Measurements from ENCODE around the gene NMT1. TPM values are rescaled to one million over a fixed set of nuclear protein-coding genes. Genes with fewer than 3 reads are reported as not detected.

The NMT1 gene
- total RNA-seq, 1 experiment from 2014 or later = 89.7 TPM

- no peak for DNase-seq (ENCODE audit: unreplicated experiment)
- Mint-ChIP-seq H3K27me3 (ENCODE audit: insufficient read depth, unreplicated experiment) (no peaks in the 10 kb centered on the region), H3K4me1 (ENCODE audit: insufficient read depth, unreplicated experiment) (no peaks in the 10 kb centered on the region), H3K36me3 (ENCODE audit: insufficient read depth, unreplicated experiment) (peaks cover 55% of the 10 kb centered on the region), H3K27ac (ENCODE audit: low read depth, unreplicated experiment) (no peak overlapping the region), H3K9me3 (ENCODE audit: unreplicated experiment) (no peaks in the 10 kb centered on the region), H3K4me3 (ENCODE audit: unreplicated experiment) (no peak overlapping the region)
- ChIA-PET POLR2A (interaction anchor here (1.7 kb wide), 1 partner anchor 10 kb away, joined by 4 read pairs; no protein-coding TSS in a partner anchor), CTCF (interaction anchor here (0.6 to 1.4 kb wide), 5 partner anchors 12 to 86 kb away, joined by 3 to 4 read pairs (median 4); no protein-coding TSS in a partner anchor)
- intact Hi-C loops (cut with micrococcal nuclease) = no loop called here
- TF ChIP-seq CTCF (IDR thresholded peaks at IDR 0.05; ENCODE audit: unreplicated experiment) = no peak
- TSS peak; percentile 49 for BruUV-seq (replicated peaks)
Observed at GRCh38 chr17:45111850-45112249, 50.7 kb downstream of the NMT1 start.

- Mint-ChIP-seq H3K27me3 (ENCODE audit: insufficient read depth, unreplicated experiment) (no peaks in the 10 kb centered on the region), H3K4me1 (ENCODE audit: insufficient read depth, unreplicated experiment) (no peaks in the 10 kb centered on the region), H3K36me3 (ENCODE audit: insufficient read depth, unreplicated experiment) (peaks cover 56% of the 10 kb centered on the region), H3K4me3 (ENCODE audit: unreplicated experiment) (no peak overlapping the region), H3K27ac (ENCODE audit: low read depth, unreplicated experiment) (no peak overlapping the region), H3K9me3 (ENCODE audit: unreplicated experiment) (no peaks in the 10 kb centered on the region)
- no TSS peak for BruUV-seq (replicated peaks)
- TF ChIP-seq CTCF (IDR thresholded peaks at IDR 0.05; ENCODE audit: unreplicated experiment) = no peak
- CTCF ChIA-PET = interaction anchor here (1.1 to 1.4 kb wide), 3 partner anchors 14 to 85 kb away, joined by 3 to 4 read pairs (median 4); no protein-coding TSS in a partner anchor
- POLR2A ChIA-PET = interaction anchor here (0.7 to 1.7 kb wide), 2 partner anchors 11 to 188 kb away, joined by 4 read pairs; no protein-coding TSS in a partner anchor
- intact Hi-C loops (cut with micrococcal nuclease) = no loop called here
- no peak for DNase-seq (ENCODE audit: unreplicated experiment)
Observed at GRCh38 chr17:45112559-45113423, 51.7 kb downstream of the NMT1 start.

GRCh38 chr17:45113424-45113754 lies 52.3 kb downstream of the NMT1 start:
- Mint-ChIP-seq H3K4me3 (ENCODE audit: unreplicated experiment) (no peak overlapping the region), H3K27me3 (ENCODE audit: insufficient read depth, unreplicated experiment) (no peaks in the 10 kb centered on the region), H3K27ac (ENCODE audit: low read depth, unreplicated experiment) (no peak overlapping the region), H3K4me1 (ENCODE audit: insufficient read depth, unreplicated experiment) (no peaks in the 10 kb centered on the region), H3K36me3 (ENCODE audit: insufficient read depth, unreplicated experiment) (peaks cover 57% of the 10 kb centered on the region), H3K9me3 (ENCODE audit: unreplicated experiment) (no peaks in the 10 kb centered on the region)
- TF ChIP-seq CTCF (IDR thresholded peaks at IDR 0.05; ENCODE audit: unreplicated experiment) = no peak
- BruUV-seq (replicated peaks) = no TSS peak
- POLR2A ChIA-PET = interaction anchor here (0.7 kb wide), 1 partner anchor 187 kb away, joined by 4 read pairs; no protein-coding TSS in a partner anchor
- intact Hi-C loops (cut with micrococcal nuclease) = no loop called here
- no peak for DNase-seq (ENCODE audit: unreplicated experiment)
- CTCF ChIA-PET = no interaction called here

GRCh38 chr17:45114117-45114932 lies 53.2 kb downstream of the NMT1 start:
- DNase-seq (ENCODE audit: unreplicated experiment) = no peak
- no peak overlapping the region for H3K4me3 Mint-ChIP-seq (ENCODE audit: unreplicated experiment)
- H3K4me1 Mint-ChIP-seq (ENCODE audit: insufficient read depth, unreplicated experiment) = no peaks in the 10 kb centered on the region
- ChIA-PET POLR2A (interaction anchor here (0.5 to 0.7 kb wide), 3 partner anchors 67 to 127 kb away, joined by 3 read pairs; no protein-coding TSS in a partner anchor), CTCF (no interaction called here)
- H3K27ac Mint-ChIP-seq (ENCODE audit: low read depth, unreplicated experiment) = no peak overlapping the region
- BruUV-seq (replicated peaks) = no TSS peak
- peaks cover 51% of the 10 kb centered on the region for H3K36me3 Mint-ChIP-seq (ENCODE audit: insufficient read depth, unreplicated experiment)
- TF ChIP-seq CTCF (IDR thresholded peaks at IDR 0.05; ENCODE audit: unreplicated experiment) = no peak
- no peaks in the 10 kb centered on the region for H3K9me3 Mint-ChIP-seq (ENCODE audit: unreplicated experiment)
- intact Hi-C loops (cut with micrococcal nuclease) = no loop called here
- no peaks in the 10 kb centered on the region for H3K27me3 Mint-ChIP-seq (ENCODE audit: insufficient read depth, unreplicated experiment)
